Endothelial cell (in vitro differentiated cells): ENCODE measurements around the gene GRIP2. TPM values are rescaled to one million over a fixed set of nuclear protein-coding genes. Genes with fewer than 3 reads are reported as not detected.

Experiments used
- DNase-seq: peaks from one replicate; pipeline ENCODE4 v3.0.0; 2021; ENCODE audit warnings: low spot score
- H3K27ac Mint-ChIP-seq: one replicate; pipeline ENCODE4 v1.8.0; 2021; ENCODE audit warnings: mixed read lengths, inconsistent platforms; ENCODE audit not compliant: unreplicated experiment
- H3K27me3 Mint-ChIP-seq: one replicate; pipeline ENCODE4 v1.8.0; 2021; ENCODE audit warnings: mild to moderate bottlenecking, moderate library complexity, mixed read lengths, inconsistent platforms; ENCODE audit not compliant: unreplicated experiment
- H3K36me3 Mint-ChIP-seq: one replicate; pipeline ENCODE4 v1.8.0; 2021; ENCODE audit warnings: mild to moderate bottlenecking, low read depth, mixed read lengths, inconsistent platforms; ENCODE audit not compliant: unreplicated experiment
- H3K4me1 Mint-ChIP-seq: one replicate; pipeline ENCODE4 v1.8.0; 2021; ENCODE audit warnings: mild to moderate bottlenecking, mixed read lengths, inconsistent platforms; ENCODE audit not compliant: unreplicated experiment
- H3K4me3 Mint-ChIP-seq: one replicate; pipeline ENCODE4 v1.8.0; 2021; ENCODE audit warnings: mild to moderate bottlenecking, mixed read lengths, inconsistent platforms; ENCODE audit not compliant: unreplicated experiment
- H3K9me3 Mint-ChIP-seq: one replicate; pipeline ENCODE4 v1.8.0; 2021; ENCODE audit warnings: mixed read lengths, inconsistent platforms; ENCODE audit not compliant: unreplicated experiment
- CTCF ChIP-seq: fragments of 200-600 bp; sonication (generic); IDR thresholded peaks from one replicate; pipeline ENCODE4 v1.5.0; 2021; ENCODE audit warnings: antibody characterized with exemption; ENCODE audit not compliant: unreplicated experiment
- total RNA-seq: library from RNA; stranded (reverse); fragmentation: NEBNext Ultra II Directional; extraction: Animal tissue kit (Norgen Biotek cat#: 25700); gene quantifications from one replicate; pipeline ENCODE4 v1.2.1, GENCODE V29; 2021; ENCODE audit not compliant: unreplicated experiment

Gene GRIP2
- total RNA-seq, 1 donor from 2014 or later = 6.6 TPM

- no peak for DNase-seq
- TF ChIP-seq CTCF = no peak
- peaks cover 8% of the 10 kb centered on the region for H3K9me3 Mint-ChIP-seq
- H3K27me3 Mint-ChIP-seq = no peaks in the 10 kb centered on the region
- no peaks in the 10 kb centered on the region for H3K4me1 Mint-ChIP-seq
- H3K4me3 Mint-ChIP-seq = no peak overlapping the region
- peaks cover 5% of the 10 kb centered on the region for H3K36me3 Mint-ChIP-seq
- no peak overlapping the region for H3K27ac Mint-ChIP-seq
These were observed 37.0 kb downstream of the GRIP2 start for GRCh38 chr3:14503033-14503705.

GRCh38 chr3:14502472-14502871 is 37.7 kb downstream of the GRIP2 start:
- peaks cover 1% of the 10 kb centered on the region for H3K27me3 Mint-ChIP-seq

GRCh38 chr3:14497321-14497720 is 42.8 kb downstream of the GRIP2 start:
- no peak overlapping the region for H3K4me3 Mint-ChIP-seq
- peaks cover 8% of the 10 kb centered on the region for H3K27me3 Mint-ChIP-seq
- no peak for DNase-seq
- H3K4me1 Mint-ChIP-seq = no peaks in the 10 kb centered on the region
- H3K36me3 Mint-ChIP-seq = no peaks in the 10 kb centered on the region
- H3K27ac Mint-ChIP-seq = no peak overlapping the region
- peaks cover under 1% of the 10 kb centered on the region for H3K9me3 Mint-ChIP-seq
- no peak for TF ChIP-seq CTCF

More at GRCh38 chr3:14502472-14502871, 37.7 kb downstream of the GRIP2 start:
- no peak for DNase-seq
- Mint-ChIP-seq H3K27ac (no peak overlapping the region), H3K4me3 (no peak overlapping the region), H3K36me3 (peaks cover 5% of the 10 kb centered on the region), H3K9me3 (peaks cover 8% of the 10 kb centered on the region), H3K4me1 (no peaks in the 10 kb centered on the region)
- no peak for TF ChIP-seq CTCF

GRCh38 chr3:14496351-14496750 is 43.8 kb downstream of the GRIP2 start:
- no peaks in the 10 kb centered on the region for H3K4me1 Mint-ChIP-seq

More at GRCh38 chr3:14496351-14496750, 43.8 kb downstream of the GRIP2 start:
- H3K4me3 Mint-ChIP-seq = no peak overlapping the region
- peaks cover 8% of the 10 kb centered on the region for H3K27me3 Mint-ChIP-seq
- H3K36me3 Mint-ChIP-seq = no peaks in the 10 kb centered on the region
- no peaks in the 10 kb centered on the region for H3K9me3 Mint-ChIP-seq
- H3K27ac Mint-ChIP-seq = no peak overlapping the region
- no peak for DNase-seq
- TF ChIP-seq CTCF = no peak
